Measurements from ENCODE around the gene PHACTR4. TPM values are rescaled to one million over a fixed set of nuclear protein-coding genes. Genes with fewer than 3 reads are reported as not detected.

PHACTR4 gene
- total and polyA plus RNA-seq, 9 of the 15 experiments (the other 6 are each of a cell fraction or from before 2014, with no cell fraction given): 6.4 to 43.6 (median 14.2) TPM

- TF ChIP-seq ZBTB34 (CRISPR knock-in tag; IDR thresholded peaks at IDR 0.05) (no peak), TBL1XR1 (IDR thresholded peaks at IDR 0.05; ENCODE audit: low read length in 2 of 2) (peak; percentile 19 to 34; a peak in 2 of 4 replicates), GTF2A2 (tag; IDR thresholded peaks at IDR 0.05) (no peak), EHMT2 (IDR thresholded peaks at IDR 0.05) (no peak), FOXP4 (CRISPR knock-in tag; IDR thresholded peaks at IDR 0.05; ENCODE audit: borderline replicate concordance) (no peak), GABPA (tag; conservative IDR thresholded peaks at IDR 0.05; ENCODE audit: low read depth) (peak; percentile 39; the same call in 1 of the 2 replicates), RCOR1 (IDR thresholded peaks at IDR 0.05; ENCODE audit: borderline replicate concordance in 1 of 2, low read depth in 2 of 2, low read length in 2 of 2) (peak in 1 of 2 experiments; percentile 68; a peak in 1 of 4 replicates), MCM2 (IDR thresholded peaks at IDR 0.05; ENCODE audit: low read depth) (no peak), ZBTB1 (CRISPR knock-in tag; IDR thresholded peaks at IDR 0.05; ENCODE audit: borderline replicate concordance, low read depth) (peak; percentile 56; the same call in 1 of the 2 replicates), HNRNPL (IDR thresholded peaks at IDR 0.05; ENCODE audit: low read depth, low read length) (peak; percentile 77; the same call in 1 of the 2 replicates), POLR2G (IDR thresholded peaks at IDR 0.05; ENCODE audit: low read depth, low read length) (peak; percentile 98), ZNF75A (CRISPR knock-in tag; IDR thresholded peaks at IDR 0.05) (no peak), PRDM10 (IDR thresholded peaks at IDR 0.05; ENCODE audit: partially characterized antibody) (peak; percentile 64), KLF16 (IDR thresholded peaks at IDR 0.05) (peak; percentile 80), THAP12 (CRISPR knock-in tag; IDR thresholded peaks at IDR 0.05) (peak; percentile 94), SIN3A (IDR thresholded peaks at IDR 0.05; ENCODE audit: borderline replicate concordance in 2 of 2, control insufficient read depth in 1 of 2, low read depth in 2 of 2, low read length in 2 of 2) (peak; percentile 29 to 67; a peak in 2 of 4 replicates), CC2D1A (IDR thresholded peaks at IDR 0.05) (peak; percentile 82)
Measured at GRCh38 chr1:28518000-28518744, 148.6 kb downstream of the PHACTR4 start (continued).

Data from K562 (cell line).